Measurements from ENCODE around the gene GPI.

GPI gene

GRCh38 chr19:34405892-34406660 lies 41.1 kb downstream of the GPI start:
- no peak for DNase-seq

DNA sequence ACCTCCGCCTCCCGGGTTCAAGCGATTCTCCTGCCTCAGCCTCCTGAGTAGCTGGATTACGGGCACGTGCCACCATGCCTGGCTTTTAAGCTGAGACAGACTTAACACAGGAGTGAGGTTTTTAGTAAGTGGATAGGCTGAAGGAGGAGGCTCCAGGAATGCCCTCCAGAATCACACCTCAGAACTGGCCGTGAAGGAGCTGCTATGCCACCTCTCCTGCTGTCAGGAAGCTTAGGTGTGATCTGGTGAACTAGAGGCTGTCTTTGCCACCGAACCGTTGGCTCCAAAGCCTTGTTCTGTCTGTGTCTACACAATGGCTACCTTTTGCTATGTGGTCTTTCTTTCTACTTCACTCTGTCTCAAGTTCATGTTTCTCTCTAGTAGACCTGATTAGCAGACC lies 43.4 kb downstream of the GPI start:
- no peak for DNase-seq

DNA sequence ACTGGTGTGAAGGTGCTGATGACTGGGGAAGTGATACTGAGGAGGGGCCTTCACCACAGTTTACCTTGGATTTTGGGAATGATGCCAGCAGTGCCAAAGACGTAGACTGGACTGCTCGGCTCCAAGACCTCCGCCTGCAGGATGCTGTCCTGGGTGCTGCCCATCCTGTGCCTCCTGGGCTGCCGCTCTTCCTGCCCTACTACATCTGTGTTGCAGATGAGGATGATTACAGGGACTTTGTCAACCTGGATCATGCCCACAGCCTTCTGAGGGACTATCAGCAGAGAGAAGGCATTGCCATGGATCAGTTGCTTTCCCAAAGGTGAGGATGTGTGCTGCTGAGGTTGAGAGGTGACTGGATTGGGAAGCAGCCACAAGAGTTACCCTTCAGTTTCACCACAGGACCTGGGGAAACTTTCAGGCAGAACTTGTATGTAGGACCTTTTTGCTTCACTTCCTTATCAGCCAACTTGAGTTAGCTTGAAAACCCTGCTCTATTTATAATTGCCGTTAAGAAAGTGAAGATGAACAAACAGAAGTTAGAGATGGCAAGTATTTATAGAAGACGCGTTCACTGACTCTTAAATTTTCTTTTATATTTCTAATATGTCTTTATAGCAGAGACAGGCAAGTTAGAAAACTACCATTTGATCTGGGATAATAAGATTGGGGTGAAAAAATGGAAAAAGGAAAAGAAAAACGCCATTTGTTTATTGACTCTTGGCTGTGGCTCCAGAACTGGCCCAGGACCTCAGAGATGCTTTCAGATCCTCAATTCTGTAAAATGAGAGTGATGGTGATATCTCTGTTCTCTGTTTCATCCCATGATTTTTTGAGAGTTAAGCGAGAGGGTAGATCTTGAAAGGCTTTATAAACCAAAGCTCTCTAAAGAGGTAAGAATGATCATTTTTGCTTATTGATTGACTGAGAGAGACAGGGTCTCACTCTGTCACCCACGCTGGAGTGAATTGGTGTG lies 44.5 kb downstream of the GPI start:
- DNase-seq: no peak

DNA sequence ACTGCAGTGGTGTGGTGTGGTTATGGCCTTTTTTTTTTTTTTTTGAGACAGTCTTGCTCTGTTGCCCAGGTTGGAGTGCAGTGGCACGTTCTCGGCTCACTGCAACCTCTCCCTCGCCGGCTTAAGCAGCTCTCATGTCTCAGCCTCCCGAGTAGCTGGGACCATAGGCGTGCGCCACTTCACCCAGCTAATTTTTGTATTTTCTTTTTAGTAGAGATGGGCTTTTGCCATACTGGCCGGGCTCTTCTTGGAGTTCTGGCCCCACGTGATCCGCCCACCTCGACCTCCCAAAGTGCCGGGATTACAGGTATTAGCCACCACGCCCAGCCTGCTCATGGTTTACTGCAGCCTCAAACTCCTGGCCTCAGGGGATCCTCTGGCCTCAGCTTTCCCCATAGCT lies 46.2 kb downstream of the GPI start:
- DNase-seq: no peak

DNA sequence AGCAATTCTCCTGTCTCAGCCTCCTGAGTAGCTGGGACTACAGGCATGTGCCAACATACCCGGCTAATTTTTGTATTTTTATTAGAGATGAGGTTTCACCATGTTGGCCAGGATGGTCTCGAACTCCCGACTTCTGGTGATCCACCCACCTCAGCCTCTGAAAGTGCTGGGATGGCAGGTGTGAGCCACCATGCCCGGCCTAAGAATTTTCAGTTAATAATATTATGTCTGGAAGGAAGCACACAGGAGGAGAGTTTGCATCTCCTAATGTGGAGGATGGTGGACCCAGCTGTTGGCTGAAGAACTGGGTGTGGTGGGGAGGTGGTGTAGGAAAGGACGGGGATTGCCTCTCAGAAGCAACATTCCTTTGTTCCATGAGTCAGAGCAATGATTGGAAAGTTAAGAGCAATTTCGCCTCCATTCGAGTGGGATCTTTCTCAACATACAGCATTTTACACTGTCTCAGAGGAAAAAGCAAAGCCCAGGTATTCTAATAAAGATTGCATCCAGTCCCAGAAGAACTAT lies 51.1 kb downstream of the GPI start:
- DNase-seq: no peak

GRCh38 chr19:34418300-34418699 lies 53.3 kb downstream of the GPI start:
- DNase-seq: no peak

GRCh38 chr19:34426096-34426661 lies 61.2 kb downstream of the GPI start:
- no peak for DNase-seq

DNA sequence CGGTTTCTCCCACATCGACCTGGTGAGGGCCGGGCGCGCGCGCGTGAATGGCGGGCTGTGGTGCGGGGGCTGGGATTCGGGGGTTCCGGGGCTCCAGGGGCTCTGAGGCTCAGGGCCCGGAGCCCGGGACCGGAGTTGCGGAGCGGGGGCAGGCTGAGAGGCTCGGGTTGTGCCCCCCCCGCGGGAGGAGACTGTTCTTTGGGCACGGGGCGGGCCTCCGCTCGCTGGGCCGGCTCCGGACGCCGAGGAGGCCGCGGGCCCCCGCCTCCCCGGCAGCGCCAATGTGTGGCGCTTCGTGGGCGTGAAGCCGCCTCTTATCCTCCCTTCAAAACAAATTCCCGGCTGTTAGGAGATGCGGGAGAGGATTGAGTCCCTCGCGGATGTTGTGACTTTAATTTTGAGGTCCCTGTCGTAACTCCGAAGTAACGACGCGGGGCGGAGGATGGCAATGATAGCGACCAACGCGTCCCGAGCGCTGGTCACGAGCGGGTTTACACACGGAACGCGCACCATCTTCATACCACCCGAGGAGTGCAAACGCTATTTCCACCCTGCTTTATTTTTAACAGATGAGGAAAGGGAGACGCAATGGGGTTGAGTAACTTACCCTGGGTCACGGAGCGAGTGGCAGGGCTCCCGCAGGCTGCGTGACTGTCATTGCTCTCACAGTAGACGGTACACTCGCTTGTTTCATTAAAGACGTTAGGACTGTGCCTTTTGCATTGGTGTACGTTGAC lies 63.7 kb downstream of the GPI start:
- DNase-seq: peak in 2 of 5 experiments; percentile 26 to 56

DNA sequence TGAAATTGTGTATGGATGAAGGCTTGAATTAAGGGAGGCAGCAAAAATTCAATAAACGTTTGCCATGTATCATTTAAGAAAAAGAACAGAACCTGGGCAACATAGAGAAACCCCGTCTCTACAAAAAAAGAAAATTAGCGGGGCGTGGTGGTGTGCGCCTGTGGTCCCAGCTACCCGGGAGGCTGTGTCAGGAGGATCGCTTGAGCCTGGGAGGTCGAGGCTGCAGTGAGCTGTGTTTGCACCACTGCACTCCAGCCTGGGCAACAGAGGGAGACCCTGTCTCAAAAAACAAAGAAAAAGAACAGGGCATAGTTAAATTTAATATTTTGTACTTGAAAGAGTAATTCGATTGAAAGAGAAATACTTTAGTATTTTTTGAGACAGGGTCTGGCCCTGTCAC lies 64.6 kb downstream of the GPI start:
- no peak for DNase-seq

DNA sequence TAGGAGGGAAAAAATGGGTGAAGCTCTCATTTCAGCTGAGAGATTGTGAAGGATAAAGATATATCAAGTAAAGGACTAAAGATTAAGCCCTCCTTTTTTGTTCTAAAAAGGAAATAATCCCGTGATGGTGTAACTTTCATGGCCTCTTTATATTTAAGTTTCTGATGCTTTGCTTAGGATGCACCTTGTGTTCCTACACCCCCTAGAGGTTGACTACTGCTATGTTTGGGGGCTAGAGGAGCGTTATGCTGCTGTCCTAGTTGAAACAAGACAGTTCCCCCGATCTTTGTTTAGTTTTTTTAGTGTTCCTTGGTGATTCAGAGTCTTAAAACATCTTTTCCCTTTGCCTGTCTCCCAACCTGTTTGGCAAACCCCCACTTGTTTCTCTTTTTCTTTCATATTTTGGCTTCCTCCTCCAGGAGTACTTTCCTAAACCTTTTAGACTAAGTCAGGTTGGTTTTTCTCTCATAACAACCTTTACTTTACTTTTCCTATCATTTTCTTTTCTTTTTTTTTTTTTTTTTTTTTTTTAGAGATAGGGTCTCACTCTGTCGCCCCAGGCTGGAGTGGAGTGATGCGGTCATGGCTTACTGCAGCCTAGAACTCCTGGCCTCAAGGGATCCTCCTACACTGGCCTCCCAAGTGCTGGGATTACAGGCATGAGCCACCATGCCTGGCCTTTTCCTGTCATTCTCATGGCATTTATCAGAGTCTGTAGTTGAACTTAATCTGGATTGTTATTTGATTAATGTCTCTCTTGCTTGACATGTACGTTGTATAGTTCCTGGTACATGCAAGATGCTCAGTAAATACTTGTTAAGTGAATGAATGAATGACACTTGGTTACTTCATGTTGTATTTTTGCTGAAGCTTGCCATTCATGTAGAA lies 66.0 kb downstream of the GPI start:
- DNase-seq: peak in 3 of 5 experiments; percentile 18 to 83 (median 48)

DNA sequence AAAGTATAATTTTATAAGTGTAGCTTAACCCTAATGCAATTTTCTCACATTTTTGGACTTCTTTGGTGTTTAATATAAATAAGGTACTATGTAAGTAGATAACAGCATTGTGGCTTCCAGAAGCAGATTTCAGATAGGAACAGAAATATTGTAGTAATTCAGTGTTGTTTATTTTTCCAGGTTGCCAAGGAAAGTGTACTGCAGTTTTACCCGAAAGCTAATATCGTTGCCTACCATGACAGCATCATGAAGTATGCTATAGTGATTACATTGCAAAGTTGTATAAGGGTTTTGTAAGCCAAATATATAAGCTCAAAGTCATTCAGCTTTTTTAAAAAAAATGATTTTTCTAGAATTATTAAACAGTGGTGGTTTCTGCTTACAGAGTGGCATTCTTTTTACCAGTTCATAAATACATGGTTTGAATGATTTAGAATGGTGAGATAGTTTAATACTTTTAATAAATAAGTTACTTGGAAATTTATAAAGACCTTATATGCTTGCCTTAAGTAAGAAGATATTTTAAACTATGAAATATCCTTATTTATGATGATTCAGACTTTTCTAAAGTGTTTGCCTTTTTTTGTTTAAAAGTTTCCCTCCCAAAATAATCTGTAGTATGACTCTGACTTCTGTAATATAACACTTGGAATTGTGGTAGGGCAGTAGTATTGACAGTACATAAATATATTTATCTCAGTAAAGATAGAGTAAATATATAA lies 66.8 kb downstream of the GPI start:
- no peak for DNase-seq

DNA sequence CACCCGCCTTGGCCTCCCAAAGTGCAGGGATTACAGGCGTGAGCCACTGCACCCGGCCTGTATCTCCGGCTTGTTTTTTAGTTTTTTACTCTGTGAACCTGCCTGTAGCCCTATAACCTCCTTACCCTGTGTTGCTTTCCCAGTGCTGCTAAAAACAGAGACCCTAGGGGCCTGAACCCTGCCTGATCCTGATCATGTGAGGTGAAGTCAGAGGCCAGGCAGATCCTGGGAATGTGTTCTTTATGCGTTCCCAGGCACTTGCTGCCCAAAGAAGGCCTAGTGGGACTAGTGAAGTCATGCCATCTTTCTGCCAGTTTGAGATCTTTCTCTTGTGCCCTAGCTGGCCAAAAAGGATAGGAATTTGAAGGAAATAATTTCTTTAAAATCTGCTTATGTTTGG lies 67.8 kb downstream of the GPI start:
- DNase-seq: no peak

DNA sequence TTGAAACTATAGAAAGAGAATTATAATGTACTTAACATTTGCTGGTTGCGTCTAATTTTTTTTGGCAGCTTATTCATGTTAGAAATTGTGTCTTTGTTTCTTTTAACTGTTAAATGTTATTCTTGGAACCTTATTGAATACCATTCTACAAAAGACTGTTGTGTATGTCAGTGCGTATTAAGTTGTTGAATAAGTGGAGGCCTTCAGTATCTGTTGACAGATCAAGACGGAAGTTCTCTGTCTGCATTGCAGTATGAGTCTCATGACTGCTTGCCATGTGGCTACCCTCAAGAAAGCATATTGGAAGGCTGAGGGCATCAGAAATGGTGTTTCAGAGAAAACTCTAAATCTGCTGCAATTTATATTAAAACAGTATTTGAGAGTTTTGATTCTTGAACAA lies 71.7 kb downstream of the GPI start:
- no peak for DNase-seq

DNA sequence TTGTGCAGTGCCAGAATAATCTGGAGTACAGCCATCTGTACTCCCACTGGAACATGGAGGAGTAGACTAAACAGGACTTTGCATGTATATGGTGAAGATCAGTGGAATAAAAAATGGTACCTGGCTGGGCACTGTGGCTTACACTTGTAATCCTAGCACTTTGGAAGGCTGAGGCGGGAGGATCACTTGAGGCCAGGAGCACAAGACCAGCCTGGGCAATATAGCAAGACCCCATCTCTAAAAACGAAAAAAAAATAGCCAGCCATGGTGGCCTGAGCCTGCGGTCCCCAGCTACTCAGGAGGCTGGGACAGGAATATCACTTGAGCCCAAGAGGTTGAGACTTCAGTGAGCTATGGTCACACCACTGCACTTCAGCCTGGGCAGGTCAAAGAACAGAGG lies 83.2 kb downstream of the GPI start:
- no peak for DNase-seq
